Upper lobe of left lung (tissue), 6 donors: ENCODE results near the gene TMEM18. TPM values are rescaled to one million over a fixed set of nuclear protein-coding genes. Genes with fewer than 3 reads are reported as not detected.

Experiments
- ATAC-seq, 2 donors: fragments of 200-7000 bp; cut with Tn5 transposase; one replicate each; pipeline ENCODE4 v1.9.1; 2022; ENCODE audit warnings: mild to moderate bottlenecking in 2 of 2, moderate library complexity in 2 of 2; ENCODE audit not compliant: low FRiP score in 2 of 2
- DNase-seq, 2 donors: peaks; one replicate each; pipeline ENCODE4 v3.0.0-alpha.2; 2019 to 2020
- H3K27ac ChIP-seq, 4 donors: fragments of 200-600 bp; sonication (generic); one replicate each; pipeline ENCODE4 v1.5.1; 2016 to 2019
- H3K27me3 ChIP-seq, 4 donors: fragments of 200-600 bp; sonication (generic); one replicate each; pipeline ENCODE4 v1.5.1; 2017 to 2019
- H3K36me3 ChIP-seq, 4 donors: fragments of 200-600 bp; sonication (generic); one replicate each; pipeline ENCODE4 v1.5.1; 2016 to 2019
- H3K4me1 ChIP-seq, 4 donors: fragments of 200-600 bp; sonication (generic); one replicate each; pipeline ENCODE4 v1.5.1; 2018 to 2019
- H3K4me3 ChIP-seq, 4 donors: fragments of 200-600 bp; sonication (generic); one replicate each; pipeline ENCODE4 v1.5.1; 2017 to 2019; ENCODE audit warnings: mild to moderate bottlenecking in 2 of 4, moderate library complexity in 1 of 4
- H3K9me3 ChIP-seq, 4 donors: fragments of 200-600 bp; sonication (generic); one replicate each; pipeline ENCODE4 v1.5.1; 2018 to 2019
- EP300 ChIP-seq, 4 donors: sonication (generic); formaldehyde crosslinking; IDR thresholded peaks; one replicate each; pipeline ENCODE4 v1.5.1; 2017; ENCODE audit warnings: antibody characterized with exemption in 4 of 4, control low read depth in 2 of 4
- POLR2A ChIP-seq, 4 donors: fragments of 450-650 bp; IDR thresholded peaks; one replicate each; pipeline ENCODE4 v1.5.1; 2016 to 2017; ENCODE audit warnings: antibody characterized with exemption in 4 of 4, mild to moderate bottlenecking in 2 of 4
- POLR2AphosphoS5 ChIP-seq, 2 donors: sonication (generic); formaldehyde crosslinking; IDR thresholded peaks; one replicate each; pipeline ENCODE4 v1.5.1; 2017; ENCODE audit warnings: antibody characterized with exemption in 2 of 2
- WGBS, 2 donors: methylation state at CpG; one replicate each; pipeline ENCODE4 v1.1.5; 2017 to 2018; 5-methylcytosine and 5-hydroxymethylcytosine counted together
- total RNA-seq, 6 donors: library from RNA; depleted of rRNA in 4 of 6; stranded (reverse); fragments of >200 nt in 4 of 6; gene quantifications; one replicate each; pipeline versions ENCODE4 v1.1.0 to v1.2.1, GENCODE V29; 2016 to 2021
- TF ChIP-seq, protein P1 (sequence below), 6 experiments: fragments of 450-650 bp in 4 of 6; fragments of 200-600 bp in 2 of 6; sonication (generic) in 2 of 6; IDR thresholded peaks; one replicate each; pipeline ENCODE4 v1.5.1; 2016 to 2019; ENCODE audit warnings: antibody characterized with exemption in 6 of 6
- donor health status: DM: no; HTN: no; CAD: no; lungs with moderate emphysema.
- donor health status: DM: no; HTN: yes; CAD: no; lungs with severe emphysema.

TMEM18 gene
- total RNA-seq, 6 donors from 2014 or later, result 5.0 to 31.4 (median 17.3) TPM

DNA sequence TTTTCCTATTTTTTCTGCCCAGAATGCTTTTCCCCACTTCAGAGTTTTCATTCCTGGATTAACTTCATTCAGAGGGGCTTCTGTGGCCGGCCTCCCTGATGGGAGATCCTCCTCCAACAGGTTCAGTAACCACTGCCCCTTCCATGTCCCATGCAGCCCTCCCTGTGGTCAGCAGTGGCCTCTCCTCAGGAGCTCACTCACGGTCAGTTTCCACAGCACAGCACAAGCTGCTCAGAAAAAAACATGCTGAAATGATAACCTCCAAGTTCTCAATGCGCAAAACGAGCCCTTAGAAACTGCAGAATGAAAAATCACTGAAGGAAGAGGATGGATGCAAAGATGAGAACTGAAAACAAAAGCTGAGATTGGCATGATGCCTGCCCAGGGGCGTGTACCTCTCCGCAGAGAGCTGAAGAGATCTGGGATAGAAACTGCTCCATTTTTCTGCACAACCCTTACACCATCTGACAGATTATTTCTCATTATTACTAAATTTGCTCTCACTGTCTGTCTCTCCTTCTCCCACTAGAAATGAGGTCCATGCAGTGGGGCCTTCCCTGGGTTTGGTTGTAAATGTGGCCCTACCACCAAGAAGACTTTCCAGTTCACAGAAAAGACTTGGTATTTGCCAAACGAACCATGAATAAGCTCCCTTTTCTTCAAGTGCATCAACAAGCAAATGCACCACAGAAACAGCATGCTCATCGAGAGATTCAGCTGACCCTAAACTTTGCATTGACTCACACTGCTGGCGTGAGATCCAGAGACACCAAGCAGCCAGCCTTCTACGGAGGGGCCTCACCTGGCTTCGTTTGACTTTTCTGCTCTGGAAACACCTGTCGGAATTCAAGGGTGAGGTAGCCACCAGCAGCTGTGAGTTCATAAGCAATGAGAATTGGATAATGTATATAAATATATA, 51.5 kb downstream of the TMEM18 start:
- H3K36me3 ChIP-seq, result no peaks in the 10 kb centered on the region
- H3K4me1 ChIP-seq, result no peaks in the 10 kb centered on the region
- no peaks in the 10 kb centered on the region for H3K27me3 ChIP-seq
- H3K4me3 ChIP-seq, result no peak overlapping the region
- ATAC-seq, result no peak
- no peaks in the 10 kb centered on the region for H3K9me3 ChIP-seq
- DNase-seq, result no peak
- no peak overlapping the region for H3K27ac ChIP-seq
- TF ChIP-seq POLR2A (IDR thresholded peaks at IDR 0.05) (no peak), EP300 (IDR thresholded peaks at IDR 0.05) (no peak), POLR2AphosphoS5 (IDR thresholded peaks at IDR 0.05) (no peak)
- TF ChIP-seq, protein P1, sequence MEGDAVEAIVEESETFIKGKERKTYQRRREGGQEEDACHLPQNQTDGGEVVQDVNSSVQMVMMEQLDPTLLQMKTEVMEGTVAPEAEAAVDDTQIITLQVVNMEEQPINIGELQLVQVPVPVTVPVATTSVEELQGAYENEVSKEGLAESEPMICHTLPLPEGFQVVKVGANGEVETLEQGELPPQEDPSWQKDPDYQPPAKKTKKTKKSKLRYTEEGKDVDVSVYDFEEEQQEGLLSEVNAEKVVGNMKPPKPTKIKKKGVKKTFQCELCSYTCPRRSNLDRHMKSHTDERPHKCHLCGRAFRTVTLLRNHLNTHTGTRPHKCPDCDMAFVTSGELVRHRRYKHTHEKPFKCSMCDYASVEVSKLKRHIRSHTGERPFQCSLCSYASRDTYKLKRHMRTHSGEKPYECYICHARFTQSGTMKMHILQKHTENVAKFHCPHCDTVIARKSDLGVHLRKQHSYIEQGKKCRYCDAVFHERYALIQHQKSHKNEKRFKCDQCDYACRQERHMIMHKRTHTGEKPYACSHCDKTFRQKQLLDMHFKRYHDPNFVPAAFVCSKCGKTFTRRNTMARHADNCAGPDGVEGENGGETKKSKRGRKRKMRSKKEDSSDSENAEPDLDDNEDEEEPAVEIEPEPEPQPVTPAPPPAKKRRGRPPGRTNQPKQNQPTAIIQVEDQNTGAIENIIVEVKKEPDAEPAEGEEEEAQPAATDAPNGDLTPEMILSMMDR (IDR thresholded peaks at IDR 0.05), result no peak
- 72 to 80% methylated on average over 12 of the region's 12 CpGs for WGBS, 2 donors

DNA sequence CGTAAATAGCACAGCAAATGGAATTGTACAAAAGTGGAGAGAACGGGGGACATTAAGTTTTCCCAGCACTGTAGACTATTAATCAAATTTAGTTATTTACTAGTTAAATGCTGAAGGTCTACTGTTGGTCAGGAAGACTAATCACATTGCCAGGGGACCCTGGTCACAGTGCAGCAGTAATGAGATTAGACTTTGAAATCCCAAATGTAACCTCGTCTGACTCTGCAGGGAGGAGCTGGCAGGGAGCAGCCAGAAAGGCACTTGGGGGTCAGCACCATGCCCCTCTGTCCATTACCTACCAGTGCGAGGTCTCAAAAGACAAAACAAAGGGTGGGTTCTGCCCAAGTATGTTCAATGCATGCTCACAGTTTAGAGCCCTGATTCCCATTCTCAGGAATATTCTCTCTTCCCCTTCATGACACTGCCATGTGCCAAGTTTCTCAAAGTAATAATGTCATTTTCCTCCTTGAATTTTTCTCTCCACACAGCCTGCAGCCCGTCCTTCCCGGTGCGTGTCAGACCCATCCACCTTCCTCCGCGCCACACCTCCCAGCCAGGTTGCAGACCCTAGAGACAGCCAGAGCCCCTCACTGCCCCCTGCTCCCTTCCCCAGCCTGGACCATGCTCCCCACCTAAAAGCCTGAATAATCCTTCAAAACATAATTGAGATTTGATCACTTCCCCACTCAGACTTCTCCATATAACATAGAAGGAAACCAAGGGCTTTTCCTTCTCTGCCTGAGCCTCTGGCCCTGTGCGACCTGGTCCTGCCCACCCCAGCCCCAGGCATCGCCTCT, 52.5 kb downstream of the TMEM18 start:
- ATAC-seq (no peak), DNase-seq (peak in 1 of 2 donors; percentile 27)
- Histone ChIP-seq H3K27ac (no peak overlapping the region), H3K27me3 (no peaks in the 10 kb centered on the region), H3K4me1 (no peaks in the 10 kb centered on the region), H3K9me3 (no peaks in the 10 kb centered on the region), H3K4me3 (no peak overlapping the region), H3K36me3 (no peaks in the 10 kb centered on the region)
- WGBS, 2 donors, result 77 to 79% methylated on average over 11 of the region's 11 CpGs
- TF ChIP-seq POLR2A (IDR thresholded peaks at IDR 0.05) (no peak), POLR2AphosphoS5 (IDR thresholded peaks at IDR 0.05) (no peak), EP300 (IDR thresholded peaks at IDR 0.05) (no peak)
- TF ChIP-seq, protein P1 (IDR thresholded peaks at IDR 0.05), result no peak

DNA sequence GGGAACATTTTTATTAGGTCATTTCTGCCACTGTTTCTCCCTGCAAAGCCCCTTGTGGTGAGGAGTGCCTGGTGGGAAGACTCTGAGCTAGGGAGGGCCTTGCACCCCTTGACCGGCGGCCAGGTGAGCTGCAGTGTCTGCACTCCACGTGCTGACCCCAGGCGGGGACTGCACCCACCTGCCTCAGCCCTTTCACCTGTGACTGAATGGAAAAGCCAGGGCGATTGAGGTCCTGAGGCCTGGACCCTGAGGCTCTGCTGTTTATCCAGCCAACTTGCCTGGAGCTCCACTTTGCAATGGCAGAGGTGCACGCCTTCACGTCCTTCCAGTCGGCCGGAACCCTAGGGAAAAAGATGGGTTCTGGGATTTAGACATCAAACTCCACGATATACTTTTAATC, 53.1 kb downstream of the TMEM18 start:
- Histone ChIP-seq H3K4me3 (no peak overlapping the region), H3K9me3 (no peaks in the 10 kb centered on the region), H3K4me1 (no peaks in the 10 kb centered on the region), H3K27me3 (no peaks in the 10 kb centered on the region), H3K27ac (no peak overlapping the region), H3K36me3 (no peaks in the 10 kb centered on the region)
- 85 to 91% methylated on average over 5 to 10 of the region's 10 CpGs for WGBS, 2 donors
- no peak for ATAC-seq
- DNase-seq, result peak in 1 of 2 donors; percentile 30
- no peak for TF ChIP-seq POLR2AphosphoS5 (IDR thresholded peaks at IDR 0.05)

DNA sequence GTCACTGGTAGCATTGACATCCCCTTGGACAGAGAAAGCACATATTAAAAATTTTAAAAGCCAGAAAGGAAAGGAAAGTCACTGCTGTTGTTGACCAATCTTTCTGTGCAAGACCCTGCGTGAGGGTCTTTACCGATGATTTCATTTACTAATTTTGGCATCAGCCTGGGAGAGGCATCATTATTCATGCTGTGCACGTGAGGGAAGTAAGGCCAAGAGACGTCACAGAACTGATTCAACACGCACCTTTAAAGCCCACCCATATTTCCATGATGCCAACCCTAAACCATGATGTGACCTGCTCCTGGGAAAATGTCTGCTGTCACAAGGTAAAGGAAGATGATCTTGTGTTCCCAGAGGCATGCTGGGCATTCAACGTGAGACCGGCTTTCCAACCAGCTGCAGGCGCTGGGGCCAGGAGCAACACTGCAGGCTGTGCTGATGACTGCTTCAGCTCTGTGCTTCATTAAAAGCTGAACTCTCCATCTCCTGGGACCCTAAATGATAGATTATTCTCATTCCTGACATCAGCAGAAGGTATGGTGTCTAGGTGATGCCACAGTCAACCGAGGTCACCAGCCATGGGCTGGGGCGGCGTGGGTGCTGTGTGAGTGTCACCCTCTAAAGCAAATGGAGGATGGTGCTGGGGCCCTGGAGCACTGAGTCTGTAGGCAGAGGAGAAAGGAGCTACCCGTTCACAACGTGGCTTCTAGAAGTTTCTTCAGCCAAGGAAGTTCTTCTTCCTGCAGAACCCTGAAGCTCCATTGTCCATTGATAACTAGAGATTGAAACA, 53.9 kb downstream of the TMEM18 start:
- Histone ChIP-seq H3K4me1 (no peaks in the 10 kb centered on the region), H3K27ac (no peak overlapping the region), H3K9me3 (peaks cover 0 to 5% (median under 1%) of the 10 kb centered on the region in 4 donors), H3K4me3 (no peak overlapping the region), H3K36me3 (no peaks in the 10 kb centered on the region), H3K27me3 (no peaks in the 10 kb centered on the region)
- no peak for TF ChIP-seq POLR2AphosphoS5 (IDR thresholded peaks at IDR 0.05)
- ATAC-seq (no peak), DNase-seq (peak in 1 of 2 donors; percentile 20)
- 80 to 88% methylated on average over 10 to 13 of the region's 13 CpGs for WGBS, 2 donors

DNA sequence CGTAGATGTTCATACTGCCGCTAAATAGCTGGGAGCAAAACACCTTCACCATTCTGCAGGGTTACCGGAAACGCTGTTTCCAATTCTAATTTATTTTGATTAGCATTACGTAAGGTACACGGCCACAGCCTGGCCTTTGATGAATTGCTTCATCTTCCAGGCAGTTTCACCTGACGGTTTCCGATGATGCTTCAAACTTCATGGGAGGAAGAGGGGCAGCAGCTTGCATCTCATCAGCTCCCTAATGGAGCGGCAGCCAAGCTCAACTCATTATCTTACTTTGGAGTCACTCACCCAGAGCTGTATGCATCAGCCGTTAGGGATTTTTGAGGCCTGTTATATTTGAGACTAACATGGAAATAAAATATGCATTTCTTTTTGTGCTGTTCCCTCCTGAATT, 54.8 kb downstream of the TMEM18 start:
- no peak for TF ChIP-seq POLR2AphosphoS5 (IDR thresholded peaks at IDR 0.05)
- TF ChIP-seq EP300 (IDR thresholded peaks at IDR 0.05), result no peak
- TF ChIP-seq, protein P1 (IDR thresholded peaks at IDR 0.05), result no peak
- TF ChIP-seq POLR2A (IDR thresholded peaks at IDR 0.05), result no peak
- Histone ChIP-seq H3K27me3 (no peaks in the 10 kb centered on the region), H3K4me3 (no peak overlapping the region), H3K27ac (no peak overlapping the region), H3K4me1 (no peaks in the 10 kb centered on the region), H3K36me3 (no peaks in the 10 kb centered on the region), H3K9me3 (peaks cover 0 to 14% (median 2%) of the 10 kb centered on the region in 4 donors)
- no peak for DNase-seq
- WGBS, 2 donors, result 81 to 84% methylated on average over 10 of the region's 10 CpGs
- no peak for ATAC-seq
